Gastroesophageal sphincter (tissue), 4 donors: Measurements from ENCODE around the gene CXXC5. TPM values are rescaled to one million over a fixed set of nuclear protein-coding genes. Genes with fewer than 3 reads are reported as not detected.

ENCODE experiments used
- ATAC-seq: fragments of 150-250 bp; one replicate; pipeline ENCODE4 v1.9.1; 2016; ENCODE audit warnings: mild to moderate bottlenecking, moderate library complexity
- H3K27ac ChIP-seq, 4 donors: fragments of 200-600 bp; sonication (generic) in 3 of 4; 1 replicate in 3 of 4; 2 replicates in 1 of 4; pipeline ENCODE4 v1.5.1; 2016 to 2019
- H3K27me3 ChIP-seq: fragments of 200-600 bp; sonication (generic); one replicate; pipeline ENCODE4 v1.5.1; 2019
- H3K36me3 ChIP-seq, 2 donors: fragments of 200-600 bp; sonication (generic); one replicate each; pipeline ENCODE4 v1.5.1; 2019; ENCODE audit warnings: control low read depth in 1 of 2
- H3K4me1 ChIP-seq, 3 donors: fragments of 200-600 bp; sonication (generic); 1 replicate in 2 of 3; 2 replicates in 1 of 3; pipeline ENCODE4 v1.5.1; 2016 to 2019; ENCODE audit warnings: control low read depth in 2 of 3
- H3K4me3 ChIP-seq, 2 donors: fragments of 200-600 bp; sonication (generic); one replicate each; pipeline ENCODE4 v1.5.1; 2019; ENCODE audit warnings: mild to moderate bottlenecking in 1 of 2, moderate library complexity in 1 of 2
- H3K9me3 ChIP-seq, 3 donors: fragments of 200-600 bp; sonication (generic); one replicate each; pipeline ENCODE4 v1.5.1; 2017 to 2019; ENCODE audit warnings: control low read depth in 2 of 3
- EP300 ChIP-seq: sonication (generic); formaldehyde crosslinking; IDR thresholded peaks from one replicate; pipeline ENCODE4 v1.6.1; 2017; ENCODE audit warnings: antibody characterized with exemption, mild to moderate bottlenecking
- POLR2A ChIP-seq, 2 donors: fragments of 450-650 bp; IDR thresholded peaks; one replicate each; pipeline ENCODE4 v1.6.1; 2017; ENCODE audit warnings: antibody characterized with exemption in 2 of 2, mild to moderate bottlenecking in 2 of 2, moderate library complexity in 1 of 2
- POLR2AphosphoS5 ChIP-seq: sonication (generic); formaldehyde crosslinking; IDR thresholded peaks from one replicate; pipeline ENCODE4 v1.6.1; 2017; ENCODE audit warnings: antibody characterized with exemption
- WGBS, 2 donors: methylation state at CpG; one replicate each; pipeline ENCODE4 v1.1.5; 2018; ENCODE audit warnings: low coverage in 1 of 2; 5-methylcytosine and 5-hydroxymethylcytosine counted together
- total RNA-seq, 4 donors: library from RNA; depleted of rRNA; stranded (reverse); fragments of >200 nt; gene quantifications; one replicate each; pipeline ENCODE4 v1.1.0, GENCODE V29; 2016
- TF ChIP-seq, protein P1 (sequence below), 4 experiments: fragments of 200-600 bp in 2 of 4; fragments of 450-650 bp in 2 of 4; sonication (generic) in 1 of 4; IDR thresholded peaks; one replicate each; pipeline ENCODE4 v1.5.1; 2017 to 2019; ENCODE audit warnings: antibody characterized with exemption in 4 of 4, mild to moderate bottlenecking in 2 of 4, moderate library complexity in 2 of 4

The CXXC5 gene
- total RNA-seq, 4 donors from 2014 or later, result 30.0 to 50.7 (median 35.1) TPM

DNA sequence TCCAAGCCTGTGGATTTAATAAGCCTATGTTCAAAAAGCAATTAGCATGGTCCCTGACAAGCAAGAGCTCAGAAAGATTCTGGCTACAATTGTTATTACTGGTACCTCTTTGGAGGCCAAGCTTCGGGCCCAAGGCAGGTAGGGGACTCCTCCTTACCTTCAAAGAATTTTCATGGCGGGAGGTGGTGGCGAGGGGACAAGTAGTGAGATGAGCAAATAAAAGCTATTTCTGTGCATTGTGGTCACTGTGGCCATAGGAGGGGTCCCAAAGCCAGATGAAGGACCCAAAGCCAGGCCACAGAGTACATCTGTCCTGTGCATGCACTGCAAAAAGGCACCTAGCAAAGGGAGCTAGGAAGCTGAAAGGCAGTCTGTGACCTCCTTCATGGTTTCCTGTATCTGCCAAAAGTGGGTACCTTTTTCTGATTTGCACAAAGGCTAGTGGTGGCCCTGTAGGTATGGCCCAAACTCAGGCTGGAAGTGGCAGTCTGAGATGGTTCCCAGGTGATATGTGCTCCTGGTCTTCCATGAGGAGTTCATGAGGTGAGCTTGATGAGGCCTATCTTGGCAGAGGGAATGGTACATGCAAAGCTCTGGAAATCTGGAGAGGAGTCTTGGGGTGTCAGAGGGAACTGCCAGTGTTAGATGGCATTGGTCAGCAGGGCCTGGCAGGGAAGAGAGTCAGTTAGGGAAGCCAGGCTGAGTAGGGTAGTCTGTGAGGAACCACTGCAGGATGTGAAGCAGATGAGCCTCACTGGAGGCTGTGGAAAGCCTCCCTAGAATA, 3.3 kb upstream of the CXXC5 start:
- 94% methylated on average over 3 of the region's 3 CpGs for WGBS, 2 donors
- no peaks in the 10 kb centered on the region for H3K9me3 ChIP-seq
- no peaks in the 10 kb centered on the region for H3K36me3 ChIP-seq
- H3K4me3 ChIP-seq, result no peak overlapping the region
- ATAC-seq, result no peak
- H3K4me1 ChIP-seq, result peaks cover 0 to 30% (median 10%) of the 10 kb centered on the region in 3 donors
- TF ChIP-seq EP300 (no peak), POLR2AphosphoS5 (no peak), POLR2A (IDR thresholded peaks at IDR 0.05) (no peak)
- TF ChIP-seq, protein P1, sequence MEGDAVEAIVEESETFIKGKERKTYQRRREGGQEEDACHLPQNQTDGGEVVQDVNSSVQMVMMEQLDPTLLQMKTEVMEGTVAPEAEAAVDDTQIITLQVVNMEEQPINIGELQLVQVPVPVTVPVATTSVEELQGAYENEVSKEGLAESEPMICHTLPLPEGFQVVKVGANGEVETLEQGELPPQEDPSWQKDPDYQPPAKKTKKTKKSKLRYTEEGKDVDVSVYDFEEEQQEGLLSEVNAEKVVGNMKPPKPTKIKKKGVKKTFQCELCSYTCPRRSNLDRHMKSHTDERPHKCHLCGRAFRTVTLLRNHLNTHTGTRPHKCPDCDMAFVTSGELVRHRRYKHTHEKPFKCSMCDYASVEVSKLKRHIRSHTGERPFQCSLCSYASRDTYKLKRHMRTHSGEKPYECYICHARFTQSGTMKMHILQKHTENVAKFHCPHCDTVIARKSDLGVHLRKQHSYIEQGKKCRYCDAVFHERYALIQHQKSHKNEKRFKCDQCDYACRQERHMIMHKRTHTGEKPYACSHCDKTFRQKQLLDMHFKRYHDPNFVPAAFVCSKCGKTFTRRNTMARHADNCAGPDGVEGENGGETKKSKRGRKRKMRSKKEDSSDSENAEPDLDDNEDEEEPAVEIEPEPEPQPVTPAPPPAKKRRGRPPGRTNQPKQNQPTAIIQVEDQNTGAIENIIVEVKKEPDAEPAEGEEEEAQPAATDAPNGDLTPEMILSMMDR (IDR thresholded peaks at IDR 0.05), result no peak
- peaks cover under 1% of the 10 kb centered on the region for H3K27me3 ChIP-seq
- H3K27ac ChIP-seq, result no peak overlapping the region

DNA sequence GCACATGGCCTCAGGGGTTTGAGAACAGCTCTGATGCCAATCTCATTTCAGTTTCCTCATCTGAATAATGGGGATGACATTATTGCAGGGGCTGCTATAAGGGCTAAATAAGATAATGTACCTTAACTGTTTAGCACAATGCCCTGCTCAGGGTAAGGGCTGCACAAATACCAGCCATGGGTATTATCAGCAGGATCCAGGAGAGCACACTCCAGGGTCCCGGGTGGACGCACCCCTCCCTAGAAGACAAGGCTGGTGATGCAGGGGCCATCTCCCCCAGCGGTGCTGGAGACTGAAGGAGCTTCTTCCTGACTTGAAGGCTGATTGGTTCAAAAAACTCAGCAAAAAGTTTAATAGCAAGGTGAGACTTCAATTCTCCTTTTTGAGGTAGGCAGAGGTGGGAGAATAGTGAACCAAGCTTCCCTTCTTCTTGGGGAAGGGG, 2.7 kb upstream of the CXXC5 start:
- peaks cover 6% of the 10 kb centered on the region for H3K27me3 ChIP-seq
- no peaks in the 10 kb centered on the region for H3K9me3 ChIP-seq
- no peak overlapping the region for H3K27ac ChIP-seq
- ATAC-seq, result no peak
- no peaks in the 10 kb centered on the region for H3K36me3 ChIP-seq
- no peak overlapping the region for H3K4me3 ChIP-seq
- peaks cover 0 to 35% (median 11%) of the 10 kb centered on the region in 3 donors for H3K4me1 ChIP-seq
- TF ChIP-seq EP300 (no peak), POLR2A (IDR thresholded peaks at IDR 0.05) (no peak), POLR2AphosphoS5 (no peak)
- TF ChIP-seq, protein P1 (IDR thresholded peaks at IDR 0.05), result no peak
- no CpG with 5 or more reads among the region's 3 CpGs for WGBS, 2 donors

DNA sequence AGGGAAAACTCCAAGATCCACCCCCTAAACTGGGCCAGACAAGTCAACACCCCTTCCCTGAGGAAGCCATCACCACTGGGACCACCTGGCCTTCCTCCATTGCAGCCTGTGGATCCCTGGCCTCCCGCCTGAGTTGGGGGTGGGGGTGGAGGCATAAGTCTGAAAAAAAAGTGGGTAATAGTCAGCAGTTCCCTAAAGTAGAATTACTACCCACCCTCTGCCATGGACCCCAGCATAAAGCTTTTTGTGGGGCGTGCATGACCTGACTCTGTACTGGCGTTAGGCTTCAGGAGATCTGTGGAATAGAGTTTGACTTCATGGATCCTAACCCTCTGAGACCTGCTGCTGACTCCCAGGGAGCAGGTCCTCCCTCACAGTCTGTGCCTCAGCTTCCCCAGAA, 2.0 kb upstream of the CXXC5 start:
- WGBS, 2 donors, result no CpG with 5 or more reads among the region's 3 CpGs
- TF ChIP-seq EP300 (no peak), POLR2AphosphoS5 (no peak), POLR2A (IDR thresholded peaks at IDR 0.05) (no peak)
- TF ChIP-seq, protein P1 (IDR thresholded peaks at IDR 0.05), result no peak
- ATAC-seq, result no peak
- H3K4me3 ChIP-seq, result no peak overlapping the region
- no peaks in the 10 kb centered on the region for H3K9me3 ChIP-seq
- H3K36me3 ChIP-seq, result no peaks in the 10 kb centered on the region
- H3K27ac ChIP-seq, result no peak overlapping the region
- peaks cover 0 to 42% (median 18%) of the 10 kb centered on the region in 3 donors for H3K4me1 ChIP-seq
- peaks cover 6% of the 10 kb centered on the region for H3K27me3 ChIP-seq

DNA sequence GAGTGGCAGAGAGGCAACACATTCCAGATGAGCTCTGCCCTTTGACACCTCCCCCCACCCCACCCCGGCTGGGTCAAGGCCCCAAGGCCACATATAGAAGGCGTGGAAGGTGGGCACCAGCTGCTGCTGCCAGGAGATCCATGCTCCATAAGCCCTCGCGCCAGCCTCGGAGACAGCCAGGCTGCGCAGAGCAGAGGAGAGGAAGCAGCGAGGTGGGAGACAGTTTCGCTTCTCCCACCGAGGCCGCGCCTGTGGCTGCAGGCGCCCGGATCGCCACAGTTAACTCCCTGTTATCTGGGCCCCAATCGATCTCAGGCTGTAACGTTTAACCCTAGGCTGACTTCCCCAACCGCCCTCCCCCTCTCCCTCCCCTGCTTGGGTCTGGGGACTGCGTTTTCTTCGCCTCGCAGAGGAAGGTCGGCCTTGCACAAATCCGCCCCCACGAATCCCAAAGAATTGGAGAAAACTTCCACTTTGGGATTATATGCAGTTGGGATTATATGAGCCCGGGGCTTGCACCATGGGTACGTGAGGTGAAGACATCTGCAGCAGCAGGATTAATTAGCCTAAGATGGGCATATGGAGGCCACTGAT, 1.1 kb upstream of the CXXC5 start:
- Histone ChIP-seq H3K4me3 (peak overlapping the region in 1 of 2 donors; percentile 90), H3K4me1 (peaks cover 0 to 51% (median 25%) of the 10 kb centered on the region in 3 donors), H3K27ac (peak overlapping the region in 1 of 4 donors; percentile 10), H3K36me3 (no peaks in the 10 kb centered on the region), H3K27me3 (peaks cover 6% of the 10 kb centered on the region), H3K9me3 (no peaks in the 10 kb centered on the region)
- TF ChIP-seq, protein P1 (IDR thresholded peaks at IDR 0.05), result no peak
- TF ChIP-seq POLR2A (IDR thresholded peaks at IDR 0.05), result no peak
- TF ChIP-seq EP300, result no peak
- no peak for TF ChIP-seq POLR2AphosphoS5
- ATAC-seq, result no peak
- WGBS, 2 donors, result 20% methylated on average over 2 of the region's 25 CpGs; no CpG with 5 or more reads in 1 of the 2 donors
